Breast epithelium (tissue), 3 donors: ENCODE data around the gene LIPI.

Experiments
- POLR2A ChIP-seq: fragments of 450-650 bp; IDR thresholded peaks from one replicate; pipeline ENCODE4 v1.6.1; 2016; ENCODE audit warnings: antibody characterized with exemption, mild to moderate bottlenecking, moderate library complexity
- POLR2AphosphoS5 ChIP-seq, 3 donors: sonication (generic); formaldehyde crosslinking; IDR thresholded peaks; one replicate each; pipeline ENCODE4 v1.6.1; 2017; ENCODE audit warnings: antibody characterized with exemption in 3 of 3
- TF ChIP-seq, protein P1 (sequence below), 3 donors: fragments of 450-650 bp; IDR thresholded peaks; one replicate each; pipeline ENCODE4 v1.5.1; 2016 to 2017; ENCODE audit warnings: antibody characterized with exemption in 3 of 3, mild to moderate bottlenecking in 3 of 3, moderate library complexity in 3 of 3

GRCh38 chr21:14097881-14098499, 112.8 kb downstream of the LIPI start:
- TF ChIP-seq, protein P1, sequence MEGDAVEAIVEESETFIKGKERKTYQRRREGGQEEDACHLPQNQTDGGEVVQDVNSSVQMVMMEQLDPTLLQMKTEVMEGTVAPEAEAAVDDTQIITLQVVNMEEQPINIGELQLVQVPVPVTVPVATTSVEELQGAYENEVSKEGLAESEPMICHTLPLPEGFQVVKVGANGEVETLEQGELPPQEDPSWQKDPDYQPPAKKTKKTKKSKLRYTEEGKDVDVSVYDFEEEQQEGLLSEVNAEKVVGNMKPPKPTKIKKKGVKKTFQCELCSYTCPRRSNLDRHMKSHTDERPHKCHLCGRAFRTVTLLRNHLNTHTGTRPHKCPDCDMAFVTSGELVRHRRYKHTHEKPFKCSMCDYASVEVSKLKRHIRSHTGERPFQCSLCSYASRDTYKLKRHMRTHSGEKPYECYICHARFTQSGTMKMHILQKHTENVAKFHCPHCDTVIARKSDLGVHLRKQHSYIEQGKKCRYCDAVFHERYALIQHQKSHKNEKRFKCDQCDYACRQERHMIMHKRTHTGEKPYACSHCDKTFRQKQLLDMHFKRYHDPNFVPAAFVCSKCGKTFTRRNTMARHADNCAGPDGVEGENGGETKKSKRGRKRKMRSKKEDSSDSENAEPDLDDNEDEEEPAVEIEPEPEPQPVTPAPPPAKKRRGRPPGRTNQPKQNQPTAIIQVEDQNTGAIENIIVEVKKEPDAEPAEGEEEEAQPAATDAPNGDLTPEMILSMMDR (IDR thresholded peaks at IDR 0.05): no peak
- TF ChIP-seq POLR2A: no peak
- TF ChIP-seq POLR2AphosphoS5 (IDR thresholded peaks at IDR 0.05): no peak
